ENCODE measurements around the gene HBM.
"Not testable (repeated sequence)": the region's sequence is repeated elsewhere in the genome, so short reads cannot be mapped to it uniquely, and the experiment has no call there.

HBM gene

DNA sequence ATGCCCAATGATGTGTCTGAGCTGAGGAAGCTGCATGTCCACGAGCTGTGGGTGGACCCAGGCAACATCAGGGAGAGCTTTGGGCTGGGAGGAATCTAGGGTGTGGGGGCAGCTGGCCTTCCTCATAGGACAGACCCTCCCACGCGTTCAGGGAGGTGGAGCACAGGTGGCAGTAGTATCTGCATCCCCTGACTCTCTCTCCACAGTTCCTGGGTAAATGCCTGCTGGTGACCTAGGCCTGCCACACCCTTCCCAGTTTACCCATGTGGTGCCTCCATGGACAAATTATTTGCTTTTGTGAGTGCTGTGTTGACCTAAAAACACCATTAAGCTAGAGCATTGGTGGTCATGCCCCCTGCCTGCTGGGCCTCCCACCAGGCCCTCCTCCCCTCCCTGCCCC is 3.2 kb downstream of the HBM start:
- no peak for DNase-seq (ENCODE audit: low read depth in 2 of 2)

DNA sequence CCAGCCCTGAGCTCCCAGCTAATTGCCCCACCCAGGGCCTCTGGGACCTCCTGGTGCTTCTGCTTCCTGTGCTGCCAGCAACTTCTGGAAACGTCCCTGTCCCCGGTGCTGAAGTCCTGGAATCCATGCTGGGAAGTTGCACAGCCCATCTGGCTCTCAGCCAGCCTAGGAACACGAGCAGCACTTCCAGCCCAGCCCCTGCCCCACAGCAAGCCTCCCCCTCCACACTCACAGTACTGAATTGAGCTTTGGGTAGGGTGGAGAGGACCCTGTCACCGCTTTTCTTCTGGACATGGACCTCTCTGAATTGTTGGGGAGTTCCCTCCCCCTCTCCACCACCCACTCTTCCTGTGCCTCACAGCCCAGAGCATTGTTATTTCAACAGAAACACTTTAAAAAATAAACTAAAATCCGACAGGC is 4.3 kb downstream of the HBM start:
- not testable (repeated sequence) for DNase-seq (ENCODE audit: low read depth in 2 of 2)

DNA sequence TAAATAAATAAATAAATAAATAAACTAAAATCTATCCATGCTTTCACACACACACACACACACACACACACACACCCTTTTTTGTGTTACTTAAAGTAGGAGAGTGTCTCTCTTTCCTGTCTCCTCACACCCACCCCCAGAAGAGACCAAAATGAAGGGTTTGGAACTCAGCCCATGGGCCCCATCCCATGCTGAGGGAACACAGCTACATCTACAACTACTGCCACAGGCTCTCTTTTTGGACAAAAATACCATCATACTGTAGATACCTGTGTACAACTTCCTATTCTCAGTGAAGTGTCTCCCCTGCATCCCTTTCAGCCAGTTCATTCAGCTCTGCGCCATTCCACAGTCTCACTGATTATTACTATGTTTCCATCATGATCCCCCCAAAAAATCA is 5.0 kb downstream of the HBM start:
- no peak for DNase-seq (ENCODE audit: low read depth in 2 of 2)

DNA sequence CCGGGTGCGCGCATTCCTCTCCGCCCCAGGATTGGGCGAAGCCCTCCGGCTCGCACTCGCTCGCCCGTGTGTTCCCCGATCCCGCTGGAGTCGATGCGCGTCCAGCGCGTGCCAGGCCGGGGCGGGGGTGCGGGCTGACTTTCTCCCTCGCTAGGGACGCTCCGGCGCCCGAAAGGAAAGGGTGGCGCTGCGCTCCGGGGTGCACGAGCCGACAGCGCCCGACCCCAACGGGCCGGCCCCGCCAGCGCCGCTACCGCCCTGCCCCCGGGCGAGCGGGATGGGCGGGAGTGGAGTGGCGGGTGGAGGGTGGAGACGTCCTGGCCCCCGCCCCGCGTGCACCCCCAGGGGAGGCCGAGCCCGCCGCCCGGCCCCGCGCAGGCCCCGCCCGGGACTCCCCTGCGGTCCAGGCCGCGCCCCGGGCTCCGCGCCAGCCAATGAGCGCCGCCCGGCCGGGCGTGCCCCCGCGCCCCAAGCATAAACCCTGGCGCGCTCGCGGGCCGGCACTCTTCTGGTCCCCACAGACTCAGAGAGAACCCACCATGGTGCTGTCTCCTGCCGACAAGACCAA is 6.7 kb downstream of the HBM start, which contains the start of gene HBA2:
Gene HBA2, plus strand, starts transcription at position 503 of the 568 bp plus-strand sequence. Its CDS starts 37 bp downstream, at position 540.
- DNase-seq (ENCODE audit: low read depth in 2 of 2), result not testable (repeated sequence)

DNA sequence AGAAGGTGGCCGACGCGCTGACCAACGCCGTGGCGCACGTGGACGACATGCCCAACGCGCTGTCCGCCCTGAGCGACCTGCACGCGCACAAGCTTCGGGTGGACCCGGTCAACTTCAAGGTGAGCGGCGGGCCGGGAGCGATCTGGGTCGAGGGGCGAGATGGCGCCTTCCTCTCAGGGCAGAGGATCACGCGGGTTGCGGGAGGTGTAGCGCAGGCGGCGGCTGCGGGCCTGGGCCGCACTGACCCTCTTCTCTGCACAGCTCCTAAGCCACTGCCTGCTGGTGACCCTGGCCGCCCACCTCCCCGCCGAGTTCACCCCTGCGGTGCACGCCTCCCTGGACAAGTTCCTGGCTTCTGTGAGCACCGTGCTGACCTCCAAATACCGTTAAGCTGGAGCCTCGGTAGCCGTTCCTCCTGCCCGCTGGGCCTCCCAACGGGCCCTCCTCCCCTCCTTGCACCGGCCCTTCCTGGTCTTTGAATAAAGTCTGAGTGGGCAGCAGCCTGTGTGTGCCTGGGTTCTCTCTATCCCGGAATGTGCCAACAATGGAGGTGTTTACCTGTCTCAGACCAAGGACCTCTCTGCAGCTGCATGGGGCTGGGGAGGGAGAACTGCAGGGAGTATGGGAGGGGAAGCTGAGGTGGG is 7.6 kb downstream of the HBM start:
- not testable (repeated sequence) for DNase-seq (ENCODE audit: low read depth in 2 of 2)

DNA sequence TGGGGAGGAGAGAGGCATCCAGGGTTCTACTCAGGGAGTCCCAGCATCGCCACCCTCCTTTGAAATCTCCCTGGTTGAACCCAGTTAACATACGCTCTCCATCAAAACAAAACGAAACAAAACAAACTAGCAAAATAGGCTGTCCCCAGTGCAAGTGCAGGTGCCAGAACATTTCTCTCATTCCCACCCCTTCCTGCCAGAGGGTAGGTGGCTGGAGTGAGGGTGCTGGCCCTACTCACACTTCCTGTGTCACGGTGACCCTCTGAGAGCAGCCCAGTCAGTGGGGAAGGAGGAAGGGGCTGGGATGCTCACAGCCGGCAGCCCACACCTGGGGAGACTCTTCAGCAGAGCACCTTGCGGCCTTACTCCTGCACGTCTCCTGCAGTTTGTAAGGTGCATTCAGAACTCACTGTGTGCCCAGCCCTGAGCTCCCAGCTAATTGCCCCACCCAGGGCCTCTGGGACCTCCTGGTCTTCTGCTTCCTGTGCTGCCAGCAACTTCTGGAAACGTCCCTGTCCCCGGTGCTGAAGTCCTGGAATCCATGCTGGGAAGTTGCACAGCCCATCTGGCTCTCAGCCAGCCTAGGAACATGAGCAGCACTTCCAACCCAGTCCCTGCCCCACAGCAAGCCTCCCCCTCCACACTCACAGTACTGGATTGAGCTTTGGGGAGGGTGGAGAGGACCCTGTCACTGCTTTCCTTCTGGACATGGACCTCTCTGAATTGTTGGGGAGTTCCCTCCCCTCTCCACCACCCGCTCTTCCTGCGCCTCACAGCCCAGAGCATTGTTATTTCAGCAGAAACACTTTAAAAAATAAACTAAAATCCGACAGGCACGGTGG is 8.4 kb downstream of the HBM start:
- DNase-seq (ENCODE audit: low read depth in 2 of 2), result not testable (repeated sequence)

DNA sequence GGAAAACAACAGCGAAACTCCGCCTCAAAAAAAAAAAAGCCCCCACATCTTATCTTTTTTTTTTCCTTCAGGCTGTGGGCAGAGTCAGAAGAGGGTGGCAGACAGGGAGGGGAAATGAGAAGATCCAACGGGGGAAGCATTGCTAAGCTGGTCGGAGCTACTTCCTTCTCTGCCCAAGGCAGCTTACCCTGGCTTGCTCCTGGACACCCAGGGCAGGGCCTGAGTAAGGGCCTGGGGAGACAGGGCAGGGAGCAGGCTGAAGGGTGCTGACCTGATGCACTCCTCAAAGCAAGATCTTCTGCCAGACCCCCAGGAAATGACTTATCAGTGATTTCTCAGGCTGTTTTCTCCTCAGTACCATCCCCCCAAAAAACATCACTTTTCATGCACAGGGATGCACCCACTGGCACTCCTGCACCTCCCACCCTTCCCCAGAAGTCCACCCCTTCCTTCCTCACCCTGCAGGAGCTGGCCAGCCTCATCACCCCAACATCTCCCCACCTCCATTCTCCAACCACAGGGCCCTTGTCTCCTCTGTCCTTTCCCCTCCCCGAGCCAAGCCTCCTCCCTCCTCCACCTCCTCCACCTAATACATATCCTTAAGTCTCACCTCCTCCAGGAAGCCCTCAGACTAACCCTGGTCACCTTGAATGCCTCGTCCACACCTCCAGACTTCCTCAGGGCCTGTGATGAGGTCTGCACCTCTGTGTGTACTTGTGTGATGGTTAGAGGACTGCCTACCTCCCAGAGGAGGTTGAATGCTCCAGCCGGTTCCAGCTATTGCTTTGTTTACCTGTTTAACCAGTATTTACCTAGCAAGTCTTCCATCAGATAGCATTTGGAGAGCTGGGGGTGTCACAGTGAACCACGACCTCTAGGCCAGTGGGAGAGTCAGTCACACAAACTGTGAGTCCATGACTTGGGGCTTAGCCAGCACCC is 9.5 kb downstream of the HBM start:
- DNase-seq (ENCODE audit: low read depth in 2 of 2), result no peak

DNA sequence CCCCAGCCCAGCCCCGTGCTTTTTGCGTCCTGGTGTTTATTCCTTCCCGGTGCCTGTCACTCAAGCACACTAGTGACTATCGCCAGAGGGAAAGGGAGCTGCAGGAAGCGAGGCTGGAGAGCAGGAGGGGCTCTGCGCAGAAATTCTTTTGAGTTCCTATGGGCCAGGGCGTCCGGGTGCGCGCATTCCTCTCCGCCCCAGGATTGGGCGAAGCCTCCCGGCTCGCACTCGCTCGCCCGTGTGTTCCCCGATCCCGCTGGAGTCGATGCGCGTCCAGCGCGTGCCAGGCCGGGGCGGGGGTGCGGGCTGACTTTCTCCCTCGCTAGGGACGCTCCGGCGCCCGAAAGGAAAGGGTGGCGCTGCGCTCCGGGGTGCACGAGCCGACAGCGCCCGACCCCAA is 10.2 kb downstream of the HBM start:
- DNase-seq (ENCODE audit: low read depth in 2 of 2), result not testable (repeated sequence)

DNA sequence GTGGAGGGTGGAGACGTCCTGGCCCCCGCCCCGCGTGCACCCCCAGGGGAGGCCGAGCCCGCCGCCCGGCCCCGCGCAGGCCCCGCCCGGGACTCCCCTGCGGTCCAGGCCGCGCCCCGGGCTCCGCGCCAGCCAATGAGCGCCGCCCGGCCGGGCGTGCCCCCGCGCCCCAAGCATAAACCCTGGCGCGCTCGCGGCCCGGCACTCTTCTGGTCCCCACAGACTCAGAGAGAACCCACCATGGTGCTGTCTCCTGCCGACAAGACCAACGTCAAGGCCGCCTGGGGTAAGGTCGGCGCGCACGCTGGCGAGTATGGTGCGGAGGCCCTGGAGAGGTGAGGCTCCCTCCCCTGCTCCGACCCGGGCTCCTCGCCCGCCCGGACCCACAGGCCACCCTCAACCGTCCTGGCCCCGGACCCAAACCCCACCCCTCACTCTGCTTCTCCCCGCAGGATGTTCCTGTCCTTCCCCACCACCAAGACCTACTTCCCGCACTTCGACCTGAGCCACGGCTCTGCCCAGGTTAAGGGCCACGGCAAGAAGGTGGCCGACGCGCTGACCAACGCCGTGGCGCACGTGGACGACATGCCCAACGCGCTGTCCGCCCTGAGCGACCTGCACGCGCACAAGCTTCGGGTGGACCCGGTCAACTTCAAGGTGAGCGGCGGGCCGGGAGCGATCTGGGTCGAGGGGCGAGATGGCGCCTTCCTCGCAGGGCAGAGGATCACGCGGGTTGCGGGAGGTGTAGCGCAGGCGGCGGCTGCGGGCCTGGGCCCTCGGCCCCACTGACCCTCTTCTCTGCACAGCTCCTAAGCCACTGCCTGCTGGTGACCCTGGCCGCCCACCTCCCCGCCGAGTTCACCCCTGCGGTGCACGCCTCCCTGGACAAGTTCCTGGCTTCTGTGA is 11.0 kb downstream of the HBM start, which contains the start of gene HBA1:
Gene HBA1, plus strand, starts transcription at position 204 of the 906 bp plus-strand sequence. Its CDS starts 37 bp downstream, at position 241.
- DNase-seq (ENCODE audit: low read depth in 2 of 2), result not testable (repeated sequence)

DNA sequence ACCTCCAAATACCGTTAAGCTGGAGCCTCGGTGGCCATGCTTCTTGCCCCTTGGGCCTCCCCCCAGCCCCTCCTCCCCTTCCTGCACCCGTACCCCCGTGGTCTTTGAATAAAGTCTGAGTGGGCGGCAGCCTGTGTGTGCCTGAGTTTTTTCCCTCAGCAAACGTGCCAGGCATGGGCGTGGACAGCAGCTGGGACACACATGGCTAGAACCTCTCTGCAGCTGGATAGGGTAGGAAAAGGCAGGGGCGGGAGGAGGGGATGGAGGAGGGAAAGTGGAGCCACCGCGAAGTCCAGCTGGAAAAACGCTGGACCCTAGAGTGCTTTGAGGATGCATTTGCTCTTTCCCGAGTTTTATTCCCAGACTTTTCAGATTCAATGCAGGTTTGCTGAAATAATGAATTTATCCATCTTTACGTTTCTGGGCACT is 11.6 kb downstream of the HBM start:
- DNase-seq (ENCODE audit: low read depth in 2 of 2), result no peak

DNA sequence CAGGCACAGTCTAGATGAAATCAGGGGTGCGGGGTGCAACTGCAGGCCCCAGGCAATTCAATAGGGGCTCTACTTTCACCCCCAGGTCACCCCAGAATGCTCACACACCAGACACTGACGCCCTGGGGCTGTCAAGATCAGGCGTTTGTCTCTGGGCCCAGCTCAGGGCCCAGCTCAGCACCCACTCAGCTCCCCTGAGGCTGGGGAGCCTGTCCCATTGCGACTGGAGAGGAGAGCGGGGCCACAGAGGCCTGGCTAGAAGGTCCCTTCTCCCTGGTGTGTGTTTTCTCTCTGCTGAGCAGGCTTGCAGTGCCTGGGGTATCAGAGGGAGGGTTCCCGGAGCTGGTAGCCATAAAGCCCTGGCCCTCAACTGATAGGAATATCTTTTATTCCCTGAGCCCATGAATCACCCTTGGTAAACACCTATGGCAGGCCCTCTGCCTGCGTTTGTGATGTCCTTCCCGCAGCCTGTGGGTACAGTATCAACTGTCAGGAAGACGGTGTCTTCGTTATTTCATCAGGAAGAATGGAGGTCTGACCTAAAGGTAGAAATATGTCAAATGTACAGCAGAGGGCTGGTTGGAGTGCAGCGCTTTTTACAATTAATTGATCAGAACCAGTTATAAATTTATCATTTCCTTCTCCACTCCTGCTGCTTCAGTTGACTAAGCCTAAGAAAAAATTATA is 12.3 kb downstream of the HBM start:
- DNase-seq (ENCODE audit: low read depth in 2 of 2), result no peak

DNA sequence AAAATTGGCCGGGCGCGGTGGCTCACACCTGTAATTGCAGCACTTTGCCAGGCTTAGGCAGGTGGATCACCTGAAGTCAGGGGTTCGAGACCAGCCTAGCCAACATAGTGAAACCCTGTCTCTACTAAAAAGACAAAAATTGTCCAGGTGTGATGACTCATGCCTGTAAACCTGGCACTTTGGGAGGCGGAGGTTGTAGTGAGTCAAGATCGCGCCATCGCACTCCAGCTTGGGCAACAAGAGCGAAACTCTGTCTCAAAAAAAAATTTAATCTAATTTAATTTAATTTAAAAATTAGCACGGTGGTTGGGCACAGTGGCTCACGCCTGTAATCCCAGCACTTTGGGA is 12.9 kb downstream of the HBM start:
- DNase-seq (ENCODE audit: low read depth in 2 of 2), result no peak

DNA sequence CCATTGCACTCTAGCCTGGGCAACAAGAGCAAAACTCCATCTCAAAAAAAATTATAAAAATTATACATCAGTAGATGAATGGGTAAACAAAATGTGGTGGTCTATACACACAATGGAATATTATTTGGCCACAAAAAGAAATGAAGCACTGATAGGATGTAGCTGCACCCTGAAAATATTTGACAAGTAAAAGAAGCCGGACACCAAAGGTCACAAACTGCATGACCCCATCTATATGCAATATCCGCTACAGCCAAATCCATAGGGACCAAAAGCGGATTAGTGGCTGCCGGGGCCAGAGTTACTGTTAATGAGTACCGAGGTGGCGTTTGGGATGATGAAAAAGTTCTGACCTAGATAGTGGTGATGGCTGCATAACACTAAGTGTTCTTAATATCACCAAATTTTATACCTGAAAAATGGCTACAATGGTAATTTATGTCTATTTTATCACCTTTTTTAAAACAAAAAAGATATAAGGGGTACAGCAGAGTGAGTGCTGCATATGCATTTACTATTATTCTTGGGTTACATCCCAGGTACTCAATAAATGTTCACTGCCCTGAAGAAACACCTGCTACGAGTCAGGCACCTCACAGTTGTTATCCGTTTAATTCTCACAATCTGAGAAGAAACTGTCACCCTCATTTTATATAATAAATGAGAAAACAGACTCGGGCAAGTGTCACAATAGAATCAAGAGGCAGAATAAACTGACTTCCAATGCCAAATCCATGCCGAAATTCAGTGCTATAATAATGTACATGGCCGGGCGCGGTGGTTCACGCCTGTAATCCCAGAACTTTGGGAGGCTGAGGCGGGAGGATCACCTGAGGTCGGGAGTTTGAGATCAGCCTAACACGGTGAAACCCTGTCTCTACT is 13.7 kb downstream of the HBM start:
- DNase-seq (ENCODE audit: low read depth in 2 of 2), result no peak

DNA sequence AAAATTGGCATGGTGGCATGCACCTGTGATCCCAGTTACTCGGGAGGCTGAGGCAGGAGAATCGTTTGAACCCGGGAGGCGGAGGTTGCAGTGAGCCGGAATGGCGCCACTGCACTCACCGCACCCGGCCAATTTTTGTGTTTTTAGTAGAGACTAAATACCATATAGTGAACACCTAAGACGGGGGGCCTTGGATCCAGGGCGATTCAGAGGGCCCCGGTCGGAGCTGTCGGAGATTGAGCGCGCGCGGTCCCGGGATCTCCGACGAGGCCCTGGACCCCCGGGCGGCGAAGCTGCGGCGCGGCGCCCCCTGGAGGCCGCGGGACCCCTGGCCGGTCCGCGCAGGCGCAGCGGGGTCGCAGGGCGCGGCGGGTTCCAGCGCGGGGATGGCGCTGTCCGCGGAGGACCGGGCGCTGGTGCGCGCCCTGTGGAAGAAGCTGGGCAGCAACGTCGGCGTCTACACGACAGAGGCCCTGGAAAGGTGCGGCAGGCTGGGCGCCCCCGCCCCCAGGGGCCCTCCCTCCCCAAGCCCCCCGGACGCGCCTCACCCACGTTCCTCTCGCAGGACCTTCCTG is 14.4 kb downstream of the HBM start, which contains the start of gene HBQ1:
Gene HBQ1, plus strand, starts transcription at position 359 of the 575 bp plus-strand sequence. Its CDS starts 28 bp downstream, at position 387.
- peak; percentile 19 to 25 for DNase-seq (ENCODE audit: low read depth in 2 of 2)

DNA sequence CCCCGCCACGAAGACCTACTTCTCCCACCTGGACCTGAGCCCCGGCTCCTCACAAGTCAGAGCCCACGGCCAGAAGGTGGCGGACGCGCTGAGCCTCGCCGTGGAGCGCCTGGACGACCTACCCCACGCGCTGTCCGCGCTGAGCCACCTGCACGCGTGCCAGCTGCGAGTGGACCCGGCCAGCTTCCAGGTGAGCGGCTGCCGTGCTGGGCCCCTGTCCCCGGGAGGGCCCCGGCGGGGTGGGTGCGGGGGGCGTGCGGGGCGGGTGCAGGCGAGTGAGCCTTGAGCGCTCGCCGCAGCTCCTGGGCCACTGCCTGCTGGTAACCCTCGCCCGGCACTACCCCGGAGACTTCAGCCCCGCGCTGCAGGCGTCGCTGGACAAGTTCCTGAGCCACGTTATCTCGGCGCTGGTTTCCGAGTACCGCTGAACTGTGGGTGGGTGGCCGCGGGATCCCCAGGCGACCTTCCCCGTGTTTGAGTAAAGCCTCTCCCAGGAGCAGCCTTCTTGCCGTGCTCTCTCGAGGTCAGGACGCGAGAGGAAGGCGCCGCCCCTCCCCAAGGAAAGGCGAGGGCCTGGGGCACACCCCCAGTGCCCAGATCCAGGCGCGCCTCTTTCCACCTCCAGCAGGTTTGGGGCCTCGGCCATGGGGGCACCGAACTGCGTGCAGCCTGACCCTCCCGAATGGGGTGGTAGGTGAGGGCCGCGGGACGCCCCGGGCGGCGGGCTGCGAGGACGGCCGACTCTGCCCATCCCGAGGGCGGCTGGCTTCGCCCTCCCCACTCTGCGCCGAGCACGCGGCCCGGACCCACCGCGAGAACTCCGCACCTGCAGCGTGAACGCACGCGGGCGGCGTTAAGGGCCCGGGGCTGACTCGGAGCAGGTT is 15.1 kb downstream of the HBM start:
- DNase-seq (ENCODE audit: low read depth in 2 of 2), result peak; percentile 72 to 74

DNA sequence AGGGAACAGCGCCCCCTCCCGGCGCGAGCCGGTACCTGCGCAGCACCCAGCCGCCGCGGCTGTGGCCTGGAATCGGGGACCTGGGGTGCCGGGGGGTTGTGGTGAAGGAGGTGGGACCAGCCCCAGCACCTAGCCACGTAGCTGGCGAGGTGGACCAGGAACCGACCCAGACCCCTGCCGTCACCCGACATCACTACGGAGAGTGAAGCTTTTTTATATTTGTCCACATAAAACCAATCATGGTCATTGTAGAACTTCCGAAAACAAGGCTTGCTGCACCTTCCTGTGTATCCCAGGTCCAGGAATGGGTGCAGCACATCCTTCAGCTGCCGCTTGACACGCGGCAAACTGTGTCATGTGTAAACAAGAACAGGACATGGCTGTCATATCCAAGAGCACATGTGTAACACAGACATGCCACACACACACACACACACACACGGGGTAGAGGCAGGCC is 15.8 kb downstream of the HBM start:
- no peak for DNase-seq (ENCODE audit: low read depth in 2 of 2)

DNA sequence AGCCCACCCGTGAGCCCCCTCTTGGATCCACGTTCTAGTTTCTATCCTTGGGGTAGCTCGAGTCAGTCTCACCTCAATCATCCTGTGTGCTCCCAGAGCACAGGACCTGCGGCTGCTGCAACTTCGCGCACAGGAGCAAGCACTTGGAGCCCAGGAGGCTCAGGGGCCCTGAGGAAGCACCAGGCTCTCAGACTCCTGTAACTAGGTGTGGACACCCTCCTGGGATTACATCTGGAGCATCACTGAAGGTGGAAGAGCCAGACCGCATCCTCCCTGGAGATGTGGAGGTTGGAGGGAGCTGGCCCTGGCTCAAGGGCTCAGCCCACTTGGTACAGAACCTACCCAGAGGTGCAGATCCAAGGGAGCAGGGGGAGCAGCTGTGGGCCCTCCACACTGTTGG is 17.2 kb downstream of the HBM start:
- DNase-seq (ENCODE audit: low read depth in 2 of 2), result no peak
